Posterior cingulate gyrus (tissue), 11 donors: Measurements from ENCODE around the gene NR5A2.

Source experiments
- DNase-seq, 10 donors: peaks; one replicate each; pipeline versions ENCODE4 v3.0.0 to v3.0.0-alpha.2; 2020 to 2021; ENCODE audit warnings: mixed read lengths in 3 of 10
- intact Hi-C: fragments of 100-400 bp; cut with DNase I; formaldehyde crosslinking; loops from one replicate; pipeline ENCODE4 v1.15.1; 2023

NR5A2 gene

DNA sequence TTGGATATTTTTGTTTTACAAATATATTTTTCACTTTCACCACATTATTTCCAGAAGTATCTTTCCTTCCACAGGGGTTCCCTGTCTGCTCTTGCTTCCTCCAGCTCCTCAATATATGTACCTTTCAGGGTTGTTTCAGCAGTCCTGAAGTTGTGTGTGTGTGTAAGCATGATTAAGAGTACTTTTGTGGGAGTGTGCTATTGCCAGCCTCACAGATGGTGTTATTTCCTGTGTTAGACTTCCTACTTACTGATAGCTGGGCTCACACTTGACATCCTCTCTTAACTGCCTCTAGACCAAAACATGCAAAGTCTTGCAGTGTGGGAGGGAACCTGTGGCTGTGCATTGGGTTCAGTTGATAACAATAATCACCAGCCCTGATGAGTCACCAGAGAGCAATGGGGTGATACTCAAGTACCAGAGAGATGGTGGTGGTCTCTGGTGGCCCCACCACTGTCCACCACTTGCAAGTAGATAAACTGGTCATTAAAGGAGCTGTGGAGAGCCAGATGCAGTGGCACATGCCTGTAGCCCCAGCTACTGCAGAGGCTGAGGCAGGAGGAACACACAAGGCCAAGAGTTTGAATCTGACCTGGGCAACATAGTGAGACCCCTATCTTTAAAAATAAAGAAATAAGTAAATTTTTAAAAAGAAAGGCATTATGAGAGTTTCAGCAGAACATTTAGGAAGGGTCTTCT is 126.7 kb downstream of the NR5A2 start:
- no peak for DNase-seq
- intact Hi-C loops = no loop called here

- DNase-seq = no peak
- intact Hi-C loops = no loop called here
These were observed 130.2 kb downstream of the NR5A2 start for GRCh38 chr1:200157715-200158114.

DNA sequence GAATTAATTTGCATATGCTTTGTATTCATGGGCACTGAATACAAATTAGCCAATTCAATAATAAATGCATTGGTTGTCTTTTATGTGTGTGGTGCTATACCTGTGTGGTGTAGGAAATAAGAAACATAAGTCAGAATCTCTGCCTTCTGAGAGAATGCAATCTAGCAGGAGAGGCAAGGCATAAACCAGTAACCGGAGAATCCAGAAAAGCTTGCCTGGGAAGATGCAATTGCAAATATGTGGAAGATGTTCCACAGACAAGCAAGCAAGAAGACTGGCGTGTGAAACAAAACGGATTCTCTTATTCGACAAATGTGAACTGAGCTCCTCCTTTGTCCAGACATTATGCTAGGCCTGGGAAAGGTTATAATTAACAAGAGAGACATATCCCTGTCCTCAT is 134.3 kb downstream of the NR5A2 start:
- intact Hi-C loops = no loop called here
- no peak for DNase-seq

- intact Hi-C loops = no loop called here
- DNase-seq = no peak
These were observed 134.7 kb downstream of the NR5A2 start for GRCh38 chr1:200162258-200162657.

DNA sequence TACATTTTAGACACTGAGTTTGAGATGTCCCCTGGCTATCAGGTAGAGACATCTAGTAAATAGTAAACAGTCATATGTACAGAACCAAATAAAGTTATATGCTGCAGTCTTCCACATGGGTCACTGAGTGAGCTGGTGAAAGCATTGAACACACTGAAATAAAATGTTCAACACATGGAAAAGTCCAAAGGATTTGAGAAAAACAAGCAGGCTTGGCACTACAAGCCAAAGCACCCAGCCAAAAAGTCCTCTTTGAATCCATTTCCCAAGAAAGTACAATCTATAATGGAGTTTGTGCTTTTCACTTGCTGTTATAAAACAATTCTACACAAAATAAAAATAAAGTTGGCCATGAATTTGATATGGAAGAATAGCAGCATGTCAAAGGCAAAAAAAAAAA is 135.4 kb downstream of the NR5A2 start:
- DNase-seq = no peak
- intact Hi-C loops = no loop called here

DNA sequence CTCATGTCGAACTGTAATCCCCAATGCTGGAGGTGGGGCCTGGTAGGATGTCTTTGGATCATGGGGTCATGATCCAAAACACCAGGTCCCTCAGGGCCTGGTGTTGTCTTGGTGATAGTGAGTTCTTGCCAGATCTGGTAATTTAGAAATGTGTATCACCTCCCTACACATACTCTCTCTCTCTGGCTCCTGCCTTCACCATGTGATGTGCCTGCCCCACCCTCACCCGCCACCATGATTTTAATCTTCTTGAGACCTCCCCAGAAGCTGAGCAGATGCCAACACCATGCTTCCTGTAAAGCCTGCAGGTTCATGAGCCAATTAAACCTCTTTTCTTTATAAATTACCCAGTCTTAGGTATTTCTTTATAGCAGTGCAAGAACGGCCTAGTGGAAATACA is 136.4 kb downstream of the NR5A2 start:
- intact Hi-C loops = no loop called here
- DNase-seq = no peak

DNA sequence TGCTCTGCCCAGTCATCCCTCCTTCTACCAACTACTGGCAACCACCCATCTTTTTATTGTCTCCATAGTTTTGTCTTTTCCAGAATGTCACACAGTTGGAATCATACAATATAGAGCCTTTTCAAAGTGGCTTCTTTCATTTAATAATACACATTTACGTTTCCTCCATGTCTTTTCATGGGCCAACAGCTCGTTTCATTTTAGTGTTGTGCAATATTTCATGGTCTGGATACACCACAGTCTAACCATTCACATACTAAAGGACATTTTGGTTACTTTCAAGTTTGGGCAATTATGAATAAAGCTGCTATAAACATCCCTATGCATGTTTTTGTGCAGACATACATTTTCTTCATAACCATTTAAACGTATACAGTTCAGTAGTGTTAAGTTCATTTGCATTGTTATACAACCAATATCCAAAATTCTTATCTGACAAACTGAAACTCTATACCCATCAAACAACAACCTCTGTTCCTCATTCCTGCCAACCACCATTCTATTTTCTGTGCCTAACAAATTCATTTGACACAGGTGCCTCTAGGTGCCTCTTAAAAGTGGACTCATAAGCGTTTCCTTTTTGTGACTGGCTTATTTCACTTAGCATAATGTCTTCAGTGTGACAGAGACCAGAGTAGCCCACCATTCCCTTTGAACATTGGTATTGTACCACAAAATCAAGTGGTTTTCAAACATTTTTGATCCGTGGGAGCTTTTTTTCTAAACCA is 138.1 kb downstream of the NR5A2 start:
- DNase-seq = no peak
- intact Hi-C loops = no loop called here

DNA sequence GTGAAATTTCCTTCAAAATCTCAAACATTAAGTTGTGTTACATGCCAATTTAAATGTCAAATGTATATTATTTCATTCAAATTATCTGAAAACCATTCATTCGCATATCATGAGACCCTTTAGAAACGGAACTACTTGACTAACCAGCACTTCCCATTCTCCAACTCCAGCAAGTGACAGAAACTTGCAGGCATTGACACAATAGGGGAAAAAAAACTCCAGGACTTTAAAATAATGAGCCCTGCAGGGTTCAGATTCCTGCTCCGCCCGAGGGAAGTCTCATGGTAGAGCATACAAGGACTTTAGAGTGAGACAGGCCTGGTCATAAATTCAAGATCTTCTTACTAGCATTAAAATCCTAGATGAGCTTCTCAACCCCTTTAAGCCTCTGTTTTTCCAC is 138.9 kb downstream of the NR5A2 start:
- intact Hi-C loops = no loop called here

GRCh38 chr1:200168926-200169325 is 141.4 kb downstream of the NR5A2 start:
- no peak for DNase-seq
- intact Hi-C loops = no loop called here

More for the DNA sequence above, 138.9 kb downstream of the NR5A2 start:
- DNase-seq = no peak

GRCh38 chr1:200172311-200172710 is 144.8 kb downstream of the NR5A2 start:
- intact Hi-C loops = no loop called here
- DNase-seq = no peak

- no peak for DNase-seq
- intact Hi-C loops = no loop called here
These were observed 145.6 kb downstream of the NR5A2 start for GRCh38 chr1:200173097-200173618.

DNA sequence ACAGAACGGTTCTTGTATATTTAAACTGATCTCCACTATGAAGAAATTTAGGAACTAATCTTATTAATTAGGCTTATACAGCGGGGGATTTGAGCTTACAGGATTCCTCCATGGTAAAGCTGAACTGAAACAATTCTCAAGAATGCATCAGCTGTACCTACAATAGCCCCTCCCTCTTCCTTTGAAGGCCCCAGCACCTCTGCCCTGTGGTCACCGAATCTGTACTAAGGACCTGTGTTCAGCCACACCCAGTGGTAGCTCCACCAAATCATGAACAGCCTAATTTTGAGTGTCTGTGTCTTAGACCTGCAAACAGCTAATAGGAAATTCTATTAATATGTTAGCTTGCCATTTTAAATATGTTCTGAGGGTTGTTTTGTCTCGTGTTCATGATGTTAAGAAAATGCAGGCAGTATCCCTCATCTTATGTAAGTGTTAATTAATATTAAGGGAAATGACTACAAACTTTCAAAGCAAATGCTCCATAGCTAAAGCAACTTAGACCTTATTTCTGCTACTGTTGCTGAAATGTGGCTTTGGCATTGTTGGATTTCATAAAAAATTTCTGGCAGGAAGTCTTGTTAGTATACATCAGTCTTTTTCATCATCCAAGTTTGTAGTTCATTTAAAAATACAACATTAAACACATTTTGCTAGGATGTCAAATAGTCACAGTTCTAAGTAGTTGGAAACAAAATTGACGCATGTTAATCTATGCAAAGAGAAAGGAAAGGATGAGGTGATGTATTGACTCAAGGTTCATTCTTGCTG is 147.2 kb downstream of the NR5A2 start:
- no peak for DNase-seq
- intact Hi-C loops = no loop called here

DNA sequence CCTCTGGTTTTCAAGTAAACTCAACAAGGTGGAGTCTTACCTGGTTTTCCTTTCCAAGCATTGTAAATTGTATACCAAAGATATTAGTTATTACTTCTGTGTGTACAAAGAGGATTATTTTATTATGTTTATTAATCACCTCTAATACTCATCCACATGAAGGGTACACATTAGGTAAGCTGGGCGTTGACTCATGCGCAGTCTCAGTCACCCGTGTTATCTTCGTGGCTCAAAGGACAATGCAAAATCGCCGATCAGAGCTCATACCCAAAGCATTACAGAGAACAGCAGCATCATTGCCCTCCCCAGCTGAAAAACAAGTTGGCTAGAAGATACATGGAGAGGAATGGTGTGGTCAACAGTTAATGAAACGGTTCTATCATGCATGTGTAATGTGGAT is 148.7 kb downstream of the NR5A2 start:
- intact Hi-C loops = no loop called here
- DNase-seq = no peak

DNA sequence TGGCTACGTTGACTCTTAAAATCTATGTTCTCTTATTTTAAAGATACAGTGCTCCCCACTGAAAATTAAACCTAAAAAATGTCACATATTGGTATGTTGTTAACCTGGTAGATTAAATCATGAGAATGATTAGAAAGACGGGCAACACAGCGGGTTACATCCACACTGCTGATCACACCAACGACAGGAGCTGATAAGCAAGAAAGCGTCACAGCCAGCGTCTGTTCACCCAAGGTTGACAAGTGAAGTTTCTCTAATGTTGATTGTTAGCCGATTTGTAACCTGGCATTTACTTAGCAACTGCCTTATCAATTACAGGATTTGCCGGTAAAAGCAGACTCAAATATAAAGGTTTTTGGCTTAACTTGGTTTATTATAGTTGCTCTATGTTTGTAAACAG is 149.3 kb downstream of the NR5A2 start:
- intact Hi-C loops = no loop called here
- no peak for DNase-seq

GRCh38 chr1:200178340-200178739 is 150.8 kb downstream of the NR5A2 start:
- DNase-seq = no peak
- intact Hi-C loops = no loop called here

- intact Hi-C loops = no loop called here
- DNase-seq = no peak
These were observed 151.7 kb downstream of the NR5A2 start for GRCh38 chr1:200179126-200179780.

DNA sequence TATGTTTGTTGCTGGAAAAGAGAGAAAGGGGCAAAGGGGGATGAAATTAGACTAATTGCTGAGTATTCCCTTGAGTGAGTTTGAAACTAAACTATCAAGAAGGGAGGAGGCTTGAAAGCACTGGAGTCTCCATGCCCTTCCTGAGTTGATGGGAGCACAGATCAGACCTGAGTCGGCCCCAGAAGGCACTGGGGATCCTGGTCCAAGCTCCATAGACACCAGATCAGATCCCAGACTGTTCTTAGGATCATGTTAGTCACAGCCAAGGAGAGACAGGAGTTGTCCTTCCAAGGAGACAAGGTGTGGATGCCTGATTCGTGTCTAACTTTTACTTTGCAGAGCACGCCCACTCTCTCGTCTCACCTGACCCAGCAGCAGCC is 152.3 kb downstream of the NR5A2 start:
- DNase-seq = no peak
- intact Hi-C loops = no loop called here

GRCh38 chr1:200180821-200181220 is 153.3 kb downstream of the NR5A2 start:
- peak in 1 of 10 donors; percentile 42 for DNase-seq
- intact Hi-C loops = no loop called here

- intact Hi-C loops = no loop called here
- DNase-seq = no peak
These were observed 154.4 kb downstream of the NR5A2 start for GRCh38 chr1:200181861-200182260.

DNA sequence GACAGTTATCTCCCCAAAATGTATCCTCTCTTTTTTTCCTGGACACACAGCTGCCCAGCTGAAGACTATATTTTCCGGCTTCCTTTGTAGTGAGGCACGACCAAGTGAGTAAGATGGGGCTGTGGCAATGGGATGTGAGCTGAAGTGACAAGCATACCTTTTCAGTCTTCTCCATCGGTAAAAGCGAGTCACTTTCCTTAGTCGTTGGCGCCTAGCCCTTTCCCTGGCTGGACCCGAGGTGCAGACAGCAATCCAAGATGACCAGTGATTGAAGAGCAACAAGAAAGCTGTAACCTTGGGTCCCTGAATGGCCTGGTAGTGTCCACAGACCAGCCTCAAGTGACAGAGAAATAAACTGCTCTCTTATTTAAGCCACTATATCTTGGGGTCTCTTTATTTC is 155.2 kb downstream of the NR5A2 start:
- no peak for DNase-seq
- intact Hi-C loops = no loop called here

GRCh38 chr1:200183637-200184036 is 156.1 kb downstream of the NR5A2 start:
- intact Hi-C loops = no loop called here
- DNase-seq = no peak
